Measurements from ENCODE around the gene DHRS3. TPM values are rescaled to one million over a fixed set of nuclear protein-coding genes. Genes with fewer than 3 reads are reported as not detected.

DHRS3 gene
- total and polyA plus RNA-seq, 10 of the 15 experiments (the other 5 are each of a cell fraction or from before 2014, with no cell fraction given): 0.23 to 29.7 (median 1.2) TPM

GRCh38 chr1:12661606-12662219 lies 43.7 kb upstream of the DHRS3 start:
- Histone ChIP-seq H4K20me1 (ENCODE audit: control insufficient read depth, insufficient read depth) (no peaks in the 10 kb centered on the region), H3K4me2 (ENCODE audit: control insufficient read depth, insufficient read depth) (no peak overlapping the region), H3K9ac (ENCODE audit: control insufficient read depth, insufficient read depth, low read length) (no peak overlapping the region), H3K4me3 (no peak overlapping the region), H3K9me3 (replicated peaks; ENCODE audit: control insufficient read depth, insufficient read depth, low read length) (no peaks in the 10 kb centered on the region), H3K27me3 (replicated peaks in 1 of 2; ENCODE audit: control insufficient read depth in 2 of 2, insufficient read depth in 2 of 2, low read length in 1 of 2) (no peaks in the 10 kb centered on the region), H2AFZ (ENCODE audit: control insufficient read depth, low read depth, low read length) (no peak overlapping the region), H3K36me3 (ENCODE audit: control insufficient read depth in 2 of 2, insufficient read depth in 2 of 2, low read length in 1 of 2) (no peaks in the 10 kb centered on the region), H3K79me2 (ENCODE audit: control insufficient read depth, insufficient read depth, low read length) (no peaks in the 10 kb centered on the region), H3K4me1 (ENCODE audit: control insufficient read depth, insufficient read depth, low read length) (no peaks in the 10 kb centered on the region), H3K27ac (ENCODE audit: control insufficient read depth, insufficient read depth) (no peak overlapping the region)
- ChIA-PET CTCF (interaction anchor here (5.7 kb wide), 1 partner anchor 349 kb away, joined by 60 read pairs; no protein-coding TSS in a partner anchor), RAD21 (ENCODE audit: unreplicated experiment) (no interaction called here), POLR2A (no interaction called here), SMC1A (ENCODE audit: uncharacterized antibody, unreplicated experiment) (no interaction called here)
- intact Hi-C loops (cut with micrococcal nuclease; ENCODE audit: unreplicated experiment): no loop called here
- WGBS (ENCODE audit: insufficient coverage, insufficient replicate concordance, low lambda C conversion rate, missing lambda C conversion rate): 31% methylated on average over 6 of the region's 6 CpGs
- DNase-seq (ENCODE audit: low read depth, low spot score) (no peak), FAIRE-seq (no peak), ATAC-seq (no peak)
- BruUV-seq (replicated peaks): no TSS peak
- in situ Hi-C loops (cut with MboI): no loop called here
- TF ChIP-seq KAT2A (conservative IDR thresholded peaks at IDR 0.05; ENCODE audit: control insufficient read depth, low read depth, low read length): no peak
- no peak for TF ChIP-seq NFYB (IDR thresholded peaks at IDR 0.05; ENCODE audit: insufficient read depth, low read depth, low read length)
- TF ChIP-seq PRDM15 (CRISPR knock-in tag; IDR thresholded peaks at IDR 0.05): no peak
- TF ChIP-seq, protein P1, sequence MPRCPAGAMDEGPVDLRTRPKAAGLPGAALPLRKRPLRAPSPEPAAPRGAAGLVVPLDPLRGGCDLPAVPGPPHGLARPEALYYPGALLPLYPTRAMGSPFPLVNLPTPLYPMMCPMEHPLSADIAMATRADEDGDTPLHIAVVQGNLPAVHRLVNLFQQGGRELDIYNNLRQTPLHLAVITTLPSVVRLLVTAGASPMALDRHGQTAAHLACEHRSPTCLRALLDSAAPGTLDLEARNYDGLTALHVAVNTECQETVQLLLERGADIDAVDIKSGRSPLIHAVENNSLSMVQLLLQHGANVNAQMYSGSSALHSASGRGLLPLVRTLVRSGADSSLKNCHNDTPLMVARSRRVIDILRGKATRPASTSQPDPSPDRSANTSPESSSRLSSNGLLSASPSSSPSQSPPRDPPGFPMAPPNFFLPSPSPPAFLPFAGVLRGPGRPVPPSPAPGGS (IDR thresholded peaks at IDR 0.05; ENCODE audit: borderline replicate concordance, insufficient read depth, low read depth, low read length, poor library complexity, severe bottlenecking): no peak
- TF ChIP-seq NR2C2 (IDR thresholded peaks at IDR 0.05; ENCODE audit: borderline replicate concordance, control insufficient read depth, insufficient read length, low read depth): no peak
- TF ChIP-seq NR2C1 (IDR thresholded peaks at IDR 0.05): no peak
